Fibroblast of lung (primary cell): Measurements from ENCODE around the gene COL8A1. TPM values are rescaled to one million over a fixed set of nuclear protein-coding genes. Genes with fewer than 3 reads are reported as not detected.

Source experiments
- DNase-seq, 2 donors: peaks; one replicate each; pipeline versions ENCODE4 v3.0.0 to v3.0.0-alpha.2; 2010; ENCODE audit warnings: low read depth in 2 of 2
- H2AFZ ChIP-seq: 2 replicates; pipeline ENCODE4 v1.5.1; 2012; ENCODE audit warnings: low read length, control low read depth, inconsistent platforms
- H3K27ac ChIP-seq: 2 replicates; pipeline ENCODE4 v1.5.1; 2011; ENCODE audit warnings: low read length, control low read depth; ENCODE audit not compliant: insufficient read depth
- H3K27me3 ChIP-seq: 2 replicates; pipeline ENCODE4 v1.5.1; 2011; ENCODE audit warnings: mild to moderate bottlenecking, low read length; ENCODE audit not compliant: control insufficient read depth, insufficient read depth
- H3K36me3 ChIP-seq: 2 replicates; pipeline ENCODE4 v1.5.1; 2011; ENCODE audit warnings: low read length; ENCODE audit not compliant: control insufficient read depth, insufficient read depth
- H3K4me1 ChIP-seq: 2 replicates; pipeline ENCODE4 v1.5.1; 2011; ENCODE audit warnings: low read length; ENCODE audit not compliant: control insufficient read depth, insufficient read depth; ENCODE audit errors: extremely low read depth
- H3K4me2 ChIP-seq: 2 replicates; pipeline ENCODE4 v1.5.1; 2011; ENCODE audit warnings: low read length, control low read depth; ENCODE audit not compliant: insufficient read depth; ENCODE audit errors: extremely low read depth
- H3K4me3 ChIP-seq, 4 experiments: fragments of 200-600 bp in 1 of 4; sonication (generic) in 1 of 4; replicated peaks in 1 of 4; 2 replicates each; pipeline ENCODE4 v1.5.1; 2011 to 2016; ENCODE audit warnings: low read length in 4 of 4, low read depth in 3 of 4, mild to moderate bottlenecking in 3 of 4, control low read depth in 2 of 4, inconsistent platforms in 1 of 4, mixed read lengths in 1 of 4; ENCODE audit not compliant: insufficient read depth in 1 of 4; ENCODE audit errors: control extremely low read depth in 1 of 4
- H3K79me2 ChIP-seq: 2 replicates; pipeline ENCODE4 v1.5.1; 2012; ENCODE audit warnings: mild to moderate bottlenecking, low read length, inconsistent platforms; ENCODE audit not compliant: control insufficient read depth, insufficient read depth
- H3K9ac ChIP-seq: 2 replicates; pipeline ENCODE4 v1.5.1; 2011; ENCODE audit warnings: mild to moderate bottlenecking, low read length, control low read depth; ENCODE audit not compliant: insufficient read depth
- H3K9me3 ChIP-seq: 2 replicates; pipeline ENCODE4 v1.5.1; 2012; ENCODE audit warnings: low read depth, low read length; ENCODE audit not compliant: control insufficient read depth, insufficient read depth
- H4K20me1 ChIP-seq: 2 replicates; pipeline ENCODE4 v1.5.1; 2011; ENCODE audit warnings: low read length; ENCODE audit not compliant: control insufficient read depth, insufficient read depth; ENCODE audit errors: extremely low read depth
- CTCF ChIP-seq, 2 donors: IDR thresholded peaks in 1 of 2; conservative IDR thresholded peaks in 1 of 2; 1 replicate in 1 of 2; 2 replicates in 1 of 2; pipeline ENCODE4 v1.5.1; 2011 to 2012; ENCODE audit warnings: low read length in 2 of 2, control low read depth in 1 of 2, inconsistent platforms in 1 of 2, low read depth in 1 of 2, mild to moderate bottlenecking in 1 of 2
- EZH2 ChIP-seq: IDR thresholded peaks from 2 replicates; pipeline ENCODE4 v1.5.1; 2012; ENCODE audit warnings: low read length, control low read depth, mild to moderate bottlenecking; ENCODE audit errors: missing control alignments
- polyA plus RNA-seq, 2 donors: library from polyadenylated mRNA; depleted of rRNA in 1 of 2; stranded (reverse) in 1 of 2; unstranded in 1 of 2; fragments of >200 nt; gene quantifications; 2 replicates each; pipeline ENCODE4 v1.2.1, GENCODE V29; 2011 to 2012; ENCODE audit warnings: missing spikeins in 1 of 2
- total RNA-seq: library from RNA; depleted of rRNA; stranded (reverse); fragments of >200 nt; gene quantifications from 2 replicates; pipeline ENCODE4 v1.2.1, GENCODE V29; 2014

Gene COL8A1
- total and polyA plus RNA-seq, 2 donors (not counting 1 experiment from before 2014, with no cell fraction given): 85.4 to 215 TPM

GRCh38 chr3:99795573-99795972 lies 157.2 kb downstream of the COL8A1 start:
- no peak for TF ChIP-seq CTCF (conservative IDR thresholded peaks at IDR 0.05 in 1 of 2, IDR thresholded peaks at IDR 0.05 in 1 of 2; ENCODE audit: low read depth in 1 of 2, low read length in 2 of 2)
- no peak for TF ChIP-seq EZH2
- Histone ChIP-seq H3K4me3 (no peak overlapping the region), H3K79me2 (no peaks in the 10 kb centered on the region), H3K9ac (no peak overlapping the region), H4K20me1 (no peaks in the 10 kb centered on the region), H3K4me2 (no peak overlapping the region), H3K9me3 (no peaks in the 10 kb centered on the region), H3K36me3 (no peaks in the 10 kb centered on the region), H3K27me3 (no peaks in the 10 kb centered on the region), H3K27ac (no peak overlapping the region), H3K4me1 (no peaks in the 10 kb centered on the region), H2AFZ (no peak overlapping the region)
- no peak for DNase-seq

GRCh38 chr3:99799422-99799821 lies 161.0 kb downstream of the COL8A1 start:
- Histone ChIP-seq H3K79me2 (no peaks in the 10 kb centered on the region), H3K36me3 (no peaks in the 10 kb centered on the region), H3K27me3 (no peaks in the 10 kb centered on the region), H4K20me1 (no peaks in the 10 kb centered on the region), H3K4me1 (no peaks in the 10 kb centered on the region), H3K27ac (no peak overlapping the region), H2AFZ (no peak overlapping the region), H3K4me3 (no peak overlapping the region), H3K9me3 (no peaks in the 10 kb centered on the region), H3K9ac (no peak overlapping the region), H3K4me2 (no peak overlapping the region)
- no peak for TF ChIP-seq CTCF (conservative IDR thresholded peaks at IDR 0.05 in 1 of 2, IDR thresholded peaks at IDR 0.05 in 1 of 2; ENCODE audit: low read depth in 1 of 2, low read length in 2 of 2)
- no peak for TF ChIP-seq EZH2
- no peak for DNase-seq

GRCh38 chr3:99803297-99803696 lies 164.9 kb downstream of the COL8A1 start:
- H3K27ac ChIP-seq: no peak overlapping the region
- no peak overlapping the region for H3K4me3 ChIP-seq
- TF ChIP-seq EZH2 (no peak), CTCF (conservative IDR thresholded peaks at IDR 0.05 in 1 of 2, IDR thresholded peaks at IDR 0.05 in 1 of 2; ENCODE audit: low read depth in 1 of 2, low read length in 2 of 2) (no peak)
- H3K4me2 ChIP-seq: no peak overlapping the region
- no peak overlapping the region for H3K9ac ChIP-seq
- no peaks in the 10 kb centered on the region for H3K27me3 ChIP-seq
- H3K36me3 ChIP-seq: no peaks in the 10 kb centered on the region
- H3K4me1 ChIP-seq: no peaks in the 10 kb centered on the region
- no peak for DNase-seq
- no peaks in the 10 kb centered on the region for H3K79me2 ChIP-seq
- H2AFZ ChIP-seq: no peak overlapping the region
- H4K20me1 ChIP-seq: no peaks in the 10 kb centered on the region
- no peaks in the 10 kb centered on the region for H3K9me3 ChIP-seq
